Left lobe of liver (tissue), 2 donors: ENCODE data around the gene GALNT2. TPM values are rescaled to one million over a fixed set of nuclear protein-coding genes. Genes with fewer than 3 reads are reported as not detected.
A peak's percentile ranks its signal among the peaks of the same experiment; 100 is the strongest.

Source experiments
- ATAC-seq: fragments of 200-7000 bp; cut with Tn5 transposase; one replicate; pipeline ENCODE4 v1.9.1; 2020; ENCODE audit warnings: mild to moderate bottlenecking, moderate library complexity
- DNase-seq: peaks from one replicate; pipeline ENCODE4 v3.0.0-alpha.2; 2020; ENCODE audit warnings: low spot score
- total RNA-seq: library from RNA; stranded (reverse); gene quantifications from one replicate; pipeline ENCODE4 v1.2.1, GENCODE V29; 2021
- donor health status: DM: no; HTN: no; CAD: no; lungs with moderate emphysema.
- donor health status: DM: no; HTN: yes; CAD: no.

GALNT2 gene
- 83.7 TPM for total RNA-seq

DNA sequence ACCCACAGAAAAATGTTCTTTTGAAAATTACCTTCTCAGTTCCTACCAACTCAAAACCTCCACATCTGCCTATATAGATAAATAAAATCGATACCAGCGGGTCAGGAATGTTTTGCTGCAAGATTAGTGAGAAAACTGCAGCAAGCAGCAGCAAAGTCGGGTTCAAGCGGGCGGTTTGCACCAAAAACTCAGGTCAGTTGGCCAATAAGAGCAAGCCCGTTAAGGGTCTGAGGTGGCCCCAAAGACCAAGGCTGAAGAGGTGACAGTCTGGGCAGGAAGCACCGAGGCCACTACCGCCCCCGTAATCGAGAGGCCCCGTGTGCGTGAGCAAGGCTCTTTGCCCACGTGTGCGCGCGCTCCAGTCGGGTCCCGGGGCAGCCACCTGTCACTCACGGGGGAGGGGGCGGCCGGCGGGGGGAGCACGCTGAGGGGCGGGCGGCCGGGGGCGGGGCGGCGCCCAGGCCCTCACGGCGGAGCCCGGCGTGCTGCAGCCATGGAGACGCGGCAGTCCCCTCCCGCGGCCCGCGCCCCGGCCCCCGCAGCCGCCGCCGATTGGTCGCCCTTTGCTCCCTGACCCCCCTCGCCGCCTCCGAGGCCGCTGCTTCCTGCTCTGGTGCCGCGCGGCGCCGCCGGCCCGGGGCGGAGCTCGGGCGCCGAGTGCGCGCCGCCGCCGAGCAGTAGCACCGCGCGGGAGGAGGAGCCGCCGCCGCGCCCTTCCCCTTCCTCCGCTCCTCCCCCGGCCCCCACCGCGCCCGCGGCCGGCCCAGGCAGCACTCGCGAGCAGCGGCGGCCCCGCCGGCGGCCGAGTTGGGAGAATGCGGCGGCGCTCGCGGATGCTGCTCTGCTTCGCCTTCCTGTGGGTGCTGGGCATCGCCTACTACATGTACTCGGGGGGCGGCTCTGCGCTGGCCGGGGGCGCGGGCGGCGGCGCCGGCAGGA lies at the start of gene GALNT2:
Gene GALNT2, plus strand, starts transcription at position 773 of the 939 bp plus-strand sequence. Its CDS starts 43 bp downstream, at position 816.
- ATAC-seq, result peak; percentile 85
- DNase-seq, result peak; percentile 96

DNA sequence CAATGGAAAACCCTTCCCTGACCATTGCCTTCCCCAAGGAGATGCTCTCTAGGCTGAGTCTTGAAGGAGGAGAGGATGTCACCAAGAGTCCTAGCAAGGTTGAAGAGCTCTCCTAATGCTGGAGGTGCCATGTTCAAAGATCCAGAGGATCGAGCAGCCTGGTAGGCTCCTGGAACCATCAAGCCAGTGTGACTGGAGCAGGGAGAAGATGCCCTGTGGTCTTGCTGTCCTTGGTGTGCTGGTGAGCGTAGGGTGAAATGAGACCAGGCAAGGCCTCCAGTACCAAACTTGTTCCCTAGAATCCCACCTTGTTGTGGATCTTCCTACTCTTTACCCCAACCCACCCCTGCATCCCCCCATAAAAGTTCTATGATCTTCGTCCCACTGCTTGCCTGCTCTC lies 46.6 kb upstream of the GALNT2 start:
- ATAC-seq (no peak), DNase-seq (no peak)

DNA sequence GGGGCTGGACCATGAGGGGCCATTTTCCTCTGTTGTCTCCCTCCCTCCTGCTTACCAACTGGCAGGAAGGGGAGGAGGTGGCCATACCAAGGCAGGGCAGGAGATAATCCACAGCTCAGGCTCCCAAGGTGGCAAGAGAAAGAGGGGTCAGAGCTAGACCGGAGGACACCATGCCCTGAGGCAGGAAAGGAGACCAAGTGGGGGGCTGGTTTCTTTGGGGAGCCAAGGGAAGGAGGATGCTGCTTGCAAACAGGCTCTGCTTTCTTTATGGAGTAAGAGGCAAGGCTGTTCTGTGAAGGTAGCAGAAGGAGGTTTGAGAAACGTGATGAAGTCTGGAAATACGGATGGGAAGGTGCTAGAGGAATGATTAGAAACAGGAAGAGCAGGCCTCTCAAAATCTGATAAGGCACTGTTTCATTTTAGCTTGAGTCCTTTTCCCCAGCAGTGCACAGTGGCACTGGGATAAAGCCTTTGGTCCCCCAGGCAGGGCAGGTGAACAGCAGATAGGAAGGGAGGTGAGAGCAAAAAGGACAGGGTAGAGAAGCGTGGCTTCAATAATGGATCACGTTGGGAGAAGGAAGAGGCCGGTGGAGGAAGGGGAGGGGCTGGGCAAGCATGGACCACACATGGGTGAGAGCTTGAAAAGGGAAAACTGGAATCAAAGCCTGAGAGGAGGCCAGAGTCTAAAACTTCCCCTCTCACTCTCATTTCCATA lies 44.2 kb upstream of the GALNT2 start:
- ATAC-seq (no peak), DNase-seq (no peak)

DNA sequence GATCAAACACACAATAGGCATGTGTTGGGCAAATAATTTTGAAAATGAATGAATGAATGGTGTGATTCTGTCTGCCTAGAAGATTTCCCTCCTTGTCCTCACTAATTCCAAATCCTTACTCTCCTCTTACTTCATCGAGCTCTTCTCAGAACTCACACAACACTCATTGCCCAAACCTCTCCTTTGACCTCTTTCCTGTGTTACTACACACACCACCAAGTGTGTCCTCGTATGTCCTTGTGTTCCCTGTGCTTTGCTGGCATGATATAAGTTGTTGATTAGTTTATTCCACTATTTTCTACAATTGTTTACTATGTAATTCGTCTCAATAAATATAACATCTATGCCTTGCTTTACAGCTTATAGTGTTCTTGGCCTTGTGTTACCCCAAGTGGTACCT lies 41.4 kb upstream of the GALNT2 start:
- DNase-seq, result no peak
- peak; percentile 77 for ATAC-seq

DNA sequence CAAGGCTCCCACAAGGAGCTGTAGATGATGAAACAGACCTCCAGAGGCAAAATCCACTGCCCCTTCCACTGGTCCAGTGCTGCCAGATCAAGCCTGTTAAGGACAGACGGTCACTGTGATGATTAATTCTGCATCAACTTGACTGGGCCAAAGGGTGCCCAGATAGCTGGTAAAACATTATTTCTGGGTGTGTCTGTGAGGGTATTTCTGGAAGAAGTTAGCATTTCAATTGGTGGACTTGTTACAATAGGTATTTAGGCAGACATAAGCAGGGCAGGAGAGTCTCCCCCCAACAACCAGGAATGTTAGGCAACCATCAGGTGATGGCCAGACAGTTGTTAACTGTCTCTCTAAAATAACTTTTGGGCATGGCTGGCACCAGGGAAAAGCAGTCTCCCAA lies 40.9 kb upstream of the GALNT2 start:
- ATAC-seq (no peak), DNase-seq (no peak)

DNA sequence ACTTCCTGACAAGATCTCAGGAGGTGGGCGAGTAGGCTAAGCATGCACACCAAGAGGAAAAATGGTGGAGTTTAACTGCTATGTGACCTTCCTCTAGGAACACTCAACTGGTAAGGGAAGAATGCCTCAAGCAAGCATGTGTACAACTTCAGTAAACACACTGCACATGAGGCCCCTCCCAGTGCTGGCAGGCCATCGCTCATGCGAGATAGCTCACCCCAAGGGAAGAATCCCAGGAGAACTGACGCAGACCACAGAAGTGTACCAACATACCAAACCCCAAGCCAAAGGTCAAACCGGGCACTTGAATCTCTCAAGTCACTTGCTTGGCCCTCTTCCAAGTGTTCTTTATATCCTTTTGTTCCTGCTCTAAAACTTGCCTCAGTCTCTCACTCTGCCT lies 40.5 kb upstream of the GALNT2 start:
- no peak for ATAC-seq
- no peak for DNase-seq

DNA sequence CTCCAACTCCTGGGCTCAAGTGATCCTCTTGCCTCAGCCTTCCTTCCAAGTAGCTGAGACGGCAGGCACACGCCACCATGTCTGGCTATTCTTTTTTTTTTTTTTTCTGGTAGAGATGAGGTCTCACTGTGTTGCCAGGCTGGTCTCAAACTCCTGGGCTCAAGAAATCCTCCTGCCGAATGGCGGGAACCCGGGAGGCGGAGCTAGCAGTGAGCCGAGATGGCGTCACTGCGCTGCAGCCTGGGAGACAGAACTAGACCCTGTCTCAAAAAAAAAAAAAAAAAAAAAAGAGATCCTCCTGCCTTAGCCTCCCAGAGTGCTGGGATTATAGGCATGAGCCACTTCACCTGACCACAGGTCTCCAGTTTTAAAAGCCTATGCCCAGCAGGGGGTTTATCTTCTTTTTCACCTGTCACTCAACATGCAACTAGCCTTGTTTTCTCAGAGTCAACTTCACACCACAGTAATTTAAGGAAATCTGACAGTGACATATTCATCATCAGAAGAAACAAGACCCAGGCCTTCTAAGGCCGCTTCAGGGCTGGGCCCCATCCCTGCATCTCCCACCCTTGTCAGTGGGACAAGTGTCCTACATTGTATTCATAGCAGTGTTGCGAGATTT lies 38.3 kb upstream of the GALNT2 start:
- DNase-seq (no peak), ATAC-seq (no peak)

DNA sequence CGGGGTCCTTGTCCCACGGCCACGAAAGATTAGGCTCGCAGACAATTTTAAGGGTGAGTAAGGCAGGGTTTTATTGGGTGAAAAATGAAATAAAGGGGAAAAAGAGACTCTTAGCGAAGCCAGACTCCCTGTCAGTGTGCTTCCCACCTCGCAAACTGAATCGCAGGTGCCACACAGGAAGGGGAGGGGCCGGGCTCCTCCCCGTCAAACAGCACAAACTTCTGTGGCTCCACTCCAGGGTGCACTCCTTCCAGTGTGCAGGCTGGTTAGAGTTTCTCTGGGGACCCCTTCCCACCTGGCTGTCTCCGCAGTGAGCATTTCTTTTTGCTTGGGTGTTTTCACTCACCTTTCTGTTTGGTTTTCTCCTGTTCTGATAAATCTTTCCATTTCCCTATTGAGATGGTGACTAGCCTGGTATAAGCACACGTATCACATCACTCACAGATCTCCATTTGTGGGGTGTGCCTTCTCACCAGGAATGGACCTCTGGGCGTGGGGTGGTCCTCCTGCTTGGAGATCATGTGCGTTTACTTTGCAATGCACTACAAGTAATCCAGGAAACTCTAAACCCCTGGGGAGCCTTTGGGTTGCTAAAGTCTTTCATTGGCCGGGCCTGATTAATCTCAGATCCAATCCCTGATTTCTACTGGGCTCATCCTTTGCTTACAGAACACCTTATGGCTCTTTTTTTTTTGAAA lies 37.6 kb upstream of the GALNT2 start:
- ATAC-seq (no peak), DNase-seq (no peak)

DNA sequence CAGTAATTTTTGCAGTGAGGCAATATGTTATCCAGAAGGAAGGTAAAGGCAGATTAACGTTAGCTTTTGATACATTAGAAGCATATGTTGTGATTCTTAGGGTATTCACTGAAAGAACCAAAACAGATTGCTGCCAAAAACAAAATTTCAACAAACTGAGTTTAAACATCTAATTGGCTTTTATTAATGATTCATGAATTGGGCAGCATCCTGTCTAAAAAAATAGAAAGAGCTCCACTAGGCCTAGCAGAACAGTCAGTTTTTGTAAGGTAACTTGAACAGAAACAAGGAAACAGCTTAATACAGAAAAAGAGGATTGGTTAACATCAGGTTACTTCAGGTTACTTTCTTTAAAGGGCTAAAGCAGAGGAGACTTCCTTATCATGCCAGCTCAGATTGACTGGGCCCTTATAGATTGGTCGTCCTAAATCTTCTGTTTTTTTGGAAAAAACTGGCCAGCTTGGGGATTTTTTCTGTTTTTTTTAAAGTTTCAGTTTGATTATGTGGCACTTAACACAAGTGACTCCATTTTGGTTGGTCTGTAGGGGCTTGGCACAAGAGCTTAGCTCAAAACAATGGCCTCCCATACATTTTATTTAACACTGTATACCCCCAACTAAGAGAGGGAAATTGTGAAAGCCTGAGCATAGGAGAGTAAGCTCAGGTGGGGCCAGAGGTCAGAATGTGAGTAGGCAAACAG lies 36.8 kb upstream of the GALNT2 start:
- ATAC-seq, result no peak
- no peak for DNase-seq

DNA sequence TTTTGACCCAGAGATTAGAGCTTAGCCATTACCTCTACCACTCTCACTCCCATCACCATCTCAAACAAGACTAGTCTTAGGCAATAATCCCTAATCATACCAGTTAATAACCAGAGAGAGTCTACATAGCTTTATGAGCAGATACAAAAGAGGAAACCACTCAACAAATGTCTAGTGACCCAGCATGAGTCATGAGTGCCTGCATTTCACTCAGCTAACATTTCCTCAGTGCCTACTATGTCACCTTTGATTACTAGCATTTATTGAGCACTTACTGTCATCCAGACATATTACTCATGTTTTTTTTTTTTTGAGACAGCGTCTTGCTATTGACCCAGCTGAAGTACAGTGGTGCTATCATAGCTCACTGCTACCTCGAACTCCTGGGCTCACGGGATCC lies 35.9 kb upstream of the GALNT2 start:
- DNase-seq, result no peak
- ATAC-seq, result no peak

DNA sequence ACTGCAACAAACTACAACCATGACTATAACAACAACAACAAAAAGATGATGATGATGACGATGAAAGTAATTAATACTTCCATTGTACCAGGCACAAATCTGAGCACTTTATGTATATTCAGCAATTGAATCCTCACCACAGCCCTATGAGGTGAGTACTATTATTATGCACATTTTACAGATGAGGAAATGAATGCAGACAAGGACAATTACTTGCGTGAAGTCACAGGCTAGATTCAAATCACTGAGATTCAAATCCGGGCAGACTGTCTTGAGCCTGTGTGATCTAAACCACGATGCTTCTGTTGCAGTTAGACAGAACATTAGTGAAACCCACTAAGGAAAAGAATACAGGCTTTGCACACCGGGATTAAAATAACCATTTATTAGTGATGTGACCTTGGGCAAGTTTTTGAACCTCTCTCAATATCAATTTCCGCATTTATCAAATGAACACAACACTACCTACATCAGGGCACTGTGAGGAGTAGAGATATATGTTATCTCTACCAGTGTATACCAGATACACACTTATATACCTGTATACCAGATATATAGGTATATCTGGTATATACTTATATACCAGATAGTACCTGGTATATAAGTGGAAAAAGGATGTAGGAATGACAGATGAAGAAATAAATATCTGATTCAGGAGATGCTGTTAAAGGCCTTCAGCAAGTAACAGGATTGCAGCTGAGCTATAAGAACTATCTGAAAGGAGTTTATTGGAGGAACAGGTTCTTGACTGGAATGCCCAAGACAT lies 34.3 kb upstream of the GALNT2 start:
- DNase-seq, result no peak
- ATAC-seq, result no peak

DNA sequence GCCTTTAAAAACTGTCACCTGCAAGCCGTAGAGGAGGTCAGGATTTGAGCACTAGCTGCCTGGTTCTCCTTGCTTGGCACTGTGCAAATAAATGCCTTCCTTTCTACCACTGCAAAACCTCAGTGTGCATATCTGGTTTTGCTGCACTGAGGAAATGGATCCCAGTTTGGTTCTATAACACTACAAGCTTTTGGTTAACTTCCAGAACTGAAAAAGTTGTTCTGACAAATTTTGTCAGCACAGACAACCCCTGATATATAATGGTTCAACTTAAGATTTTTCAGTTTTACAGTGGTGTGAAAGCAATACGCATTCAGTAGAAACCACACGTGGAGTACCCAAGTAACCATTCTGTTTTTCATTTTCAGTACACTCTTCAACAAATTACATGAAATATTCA lies 29.8 kb upstream of the GALNT2 start:
- no peak for ATAC-seq

DNA sequence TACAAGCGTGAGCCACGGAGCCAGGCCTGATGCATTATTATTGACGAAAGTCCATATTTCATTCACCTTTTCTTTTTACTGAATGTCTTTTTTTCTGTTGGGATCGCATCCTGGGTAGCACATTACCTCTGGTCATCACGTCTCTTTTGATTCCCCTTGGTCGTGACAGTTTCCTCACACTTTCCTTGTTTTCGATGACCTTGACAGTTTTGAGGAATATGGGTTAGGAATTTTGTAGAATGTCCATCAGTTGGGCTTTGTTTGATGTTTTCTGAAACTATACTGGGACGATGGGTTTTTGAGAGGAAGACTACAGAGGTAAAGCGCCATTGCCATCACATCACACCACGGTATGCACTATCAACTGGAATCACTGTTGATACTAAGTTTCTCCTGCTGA lies 26.6 kb upstream of the GALNT2 start:
- ATAC-seq (no peak), DNase-seq (no peak)

More for the DNA sequence above, 29.8 kb upstream of the GALNT2 start:
- DNase-seq, result no peak

DNA sequence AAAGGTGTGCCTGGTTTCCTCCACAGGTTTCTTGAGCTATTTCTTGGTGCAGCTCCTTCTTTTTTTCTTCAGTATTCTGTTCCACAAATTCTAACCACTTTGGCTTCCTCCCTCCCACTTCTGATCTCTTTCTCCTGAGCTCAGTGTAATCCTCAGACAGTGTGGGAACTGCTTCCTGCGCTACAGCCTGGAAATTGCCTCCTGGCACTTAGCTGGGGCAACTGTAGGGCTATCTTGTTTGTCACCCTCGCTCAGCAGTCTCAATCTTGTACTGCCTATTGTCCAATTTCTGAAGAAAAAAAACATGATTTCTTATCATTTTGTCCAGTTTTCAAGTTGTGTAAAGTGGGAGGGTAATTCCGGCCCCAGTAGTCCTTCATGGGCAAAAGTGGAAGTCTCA lies 24.0 kb upstream of the GALNT2 start:
- no peak for ATAC-seq
- DNase-seq, result no peak

DNA sequence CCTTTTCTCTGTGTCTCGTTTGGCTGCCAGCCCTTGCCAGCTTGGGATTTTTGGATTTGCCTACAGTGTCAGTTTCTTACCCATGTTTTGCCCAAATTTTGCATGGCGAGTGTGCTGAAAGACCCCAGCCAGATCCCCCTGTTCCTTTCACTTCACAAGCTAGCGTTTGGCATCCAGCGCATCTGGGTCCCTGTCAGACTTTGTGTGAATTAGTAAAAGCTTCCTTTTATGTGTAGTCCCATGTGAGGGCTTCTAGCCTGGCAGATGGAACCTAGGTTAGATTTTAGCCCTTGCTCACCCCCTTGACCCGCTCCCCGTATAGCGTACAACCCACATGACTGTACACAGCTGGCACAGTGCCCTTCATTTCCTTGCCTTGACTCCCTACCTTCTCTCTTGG lies 22.3 kb upstream of the GALNT2 start:
- ATAC-seq, result no peak

DNA sequence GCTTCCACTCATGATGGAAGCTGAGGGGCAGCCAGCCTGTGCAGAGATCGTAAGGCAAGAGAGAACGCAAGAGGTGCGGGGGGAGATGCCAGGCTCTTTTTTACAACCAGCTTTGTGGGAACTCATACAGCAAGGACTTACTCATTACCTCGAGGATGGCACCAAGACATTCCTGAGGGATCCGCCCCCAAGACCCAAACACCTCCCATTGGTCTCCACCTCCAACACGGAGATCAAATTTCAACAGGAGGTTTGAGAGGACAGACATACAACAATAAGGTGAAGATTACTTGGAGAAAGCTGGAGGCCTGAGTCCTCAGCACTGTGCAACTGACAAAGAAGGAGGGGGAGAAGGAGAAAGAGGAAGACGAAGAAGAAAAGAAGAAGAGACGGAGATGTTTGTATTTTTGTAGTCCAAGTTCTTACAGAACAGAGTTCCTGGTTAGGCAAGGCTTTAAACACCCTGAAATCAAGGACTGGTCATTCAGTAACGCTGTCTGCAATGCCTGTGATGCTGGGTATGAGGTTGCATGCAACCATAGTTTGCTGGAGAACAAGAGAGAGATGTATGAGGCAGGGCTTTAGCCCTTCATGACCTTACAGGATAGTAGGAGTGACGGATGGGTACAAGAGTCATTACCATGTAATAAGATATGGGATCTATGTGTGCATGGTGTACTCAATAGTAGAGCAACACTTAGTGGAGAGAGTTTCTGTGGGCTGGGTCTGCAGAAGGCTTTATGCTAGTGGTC lies 19.7 kb upstream of the GALNT2 start:
- ATAC-seq (no peak), DNase-seq (no peak)

More for the DNA sequence above, 22.3 kb upstream of the GALNT2 start:
- no peak for DNase-seq

DNA sequence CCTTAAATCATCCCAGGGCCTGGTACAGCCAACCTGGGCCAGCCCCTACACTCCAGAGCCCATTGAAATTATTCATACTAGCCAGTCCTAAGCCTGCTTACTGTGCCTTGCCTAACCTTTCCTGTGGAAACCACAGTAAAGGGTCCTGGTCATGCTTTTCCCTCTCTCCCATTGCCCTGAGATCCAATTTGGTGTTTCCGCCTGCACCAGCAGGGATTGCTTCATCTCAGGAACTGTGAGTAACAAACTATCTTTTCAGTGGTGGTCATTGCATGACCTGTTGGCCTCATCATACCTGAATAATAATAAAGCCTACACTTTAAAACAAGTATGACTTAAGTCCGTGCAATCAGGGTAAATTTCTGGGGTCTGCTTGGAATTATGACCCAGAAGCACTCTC lies 18.7 kb upstream of the GALNT2 start:
- no peak for ATAC-seq
- no peak for DNase-seq

DNA sequence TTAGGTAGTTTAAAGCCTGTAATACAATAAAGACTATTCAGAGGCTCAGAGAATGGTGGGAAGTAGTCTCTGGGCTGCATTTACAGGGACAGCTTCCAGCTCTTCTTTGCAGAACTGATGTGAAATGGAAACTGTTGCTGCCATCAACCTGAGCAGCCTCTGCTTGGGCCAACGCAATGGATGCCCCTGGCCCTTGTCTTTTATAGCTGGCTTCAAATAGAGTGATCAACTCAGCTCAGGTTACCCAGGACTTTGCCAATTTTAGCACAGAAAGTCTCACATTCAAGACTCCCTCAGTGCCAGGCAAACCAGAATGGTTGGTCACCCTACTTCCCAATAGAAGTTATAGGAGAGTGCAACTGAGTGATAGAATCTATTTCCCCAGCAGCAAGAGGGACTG lies 18.1 kb upstream of the GALNT2 start:
- no peak for DNase-seq
- no peak for ATAC-seq

DNA sequence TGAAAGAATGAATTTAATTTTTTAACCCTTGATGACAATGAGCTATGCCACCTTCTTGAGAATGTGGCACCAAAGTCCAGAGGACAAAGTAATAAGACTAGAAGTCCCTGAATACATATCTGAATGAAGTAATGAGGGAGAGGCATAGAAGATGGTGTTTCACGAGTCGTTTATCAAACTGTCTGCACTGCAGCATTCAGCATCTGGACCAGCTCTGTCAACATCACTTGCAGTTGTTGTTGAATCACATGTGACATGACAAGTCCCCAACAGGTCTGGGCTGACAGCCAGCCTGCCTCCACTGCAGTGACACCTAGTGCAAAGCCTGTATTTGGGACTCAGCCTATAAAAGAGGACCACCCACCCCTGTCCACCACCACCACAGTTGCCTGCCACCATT lies 17.3 kb upstream of the GALNT2 start:
- DNase-seq (no peak), ATAC-seq (no peak)
